SK-N-SH treated with all-trans-retinoic acid at 6 μM for 48 hours (cell line): ENCODE data around the gene ARL15.

ENCODE experiments used
- BACH2 ChIP-seq: fragments of 250-450 bp; sonication (Bioruptor Pico); IDR thresholded peaks from 2 replicates; pipeline ENCODE4 v1.9.0; 2021; ENCODE audit warnings: mild to moderate bottlenecking, borderline replicate concordance
- CREB5 ChIP-seq: fragments of 250-450 bp; sonication (Bioruptor Pico); IDR thresholded peaks from 2 replicates; pipeline ENCODE4 v1.5.1; 2020; ENCODE audit warnings: low read depth, mild to moderate bottlenecking, moderate library complexity
- ESRRG ChIP-seq: fragments of 250-450 bp; sonication (Bioruptor Pico); IDR thresholded peaks from 2 replicates; pipeline ENCODE4 v1.6.1; 2021; ENCODE audit warnings: mild to moderate bottlenecking
- GLIS3 ChIP-seq: fragments of 250-450 bp; sonication (Bioruptor Pico); IDR thresholded peaks from 2 replicates; pipeline ENCODE4 v1.5.0; 2020; ENCODE audit warnings: mild to moderate bottlenecking, moderate library complexity
- PPARA ChIP-seq: fragments of 250-450 bp; sonication (Bioruptor Pico); IDR thresholded peaks from 2 replicates; pipeline ENCODE4 v1.5.0; 2020; ENCODE audit warnings: mild to moderate bottlenecking, borderline replicate concordance
- RARB ChIP-seq: fragments of 250-450 bp; sonication (Bioruptor Pico); IDR thresholded peaks from 2 replicates; pipeline ENCODE4 v1.8.0; 2021; ENCODE audit warnings: mild to moderate bottlenecking, moderate library complexity
- TOX ChIP-seq: fragments of 250-450 bp; sonication (Bioruptor Pico); IDR thresholded peaks from 2 replicates; pipeline ENCODE4 v1.8.0; 2021; ENCODE audit warnings: mild to moderate bottlenecking, moderate library complexity, borderline replicate concordance
- ZFP30 ChIP-seq: fragments of 450-650 bp; formaldehyde crosslinking; IDR thresholded peaks from 2 replicates; pipeline ENCODE4 v1.5.0; 2022; ENCODE audit warnings: mild to moderate bottlenecking, moderate library complexity
- ZNF565 ChIP-seq: fragments of 450-650 bp; formaldehyde crosslinking; conservative IDR thresholded peaks from 2 replicates; pipeline ENCODE4 v1.5.0; 2020; ENCODE audit warnings: low read depth, mild to moderate bottlenecking, moderate library complexity
- ZNF70 ChIP-seq: fragments of 450-650 bp; formaldehyde crosslinking; IDR thresholded peaks from 2 replicates; pipeline ENCODE4 v1.5.0; 2020; ENCODE audit warnings: mild to moderate bottlenecking, moderate library complexity
- TF ChIP-seq, protein P1 (sequence below): fragments of 250-450 bp; sonication (Bioruptor Pico); IDR thresholded peaks from 2 replicates; pipeline ENCODE4 v1.5.0; 2020; ENCODE audit warnings: mild to moderate bottlenecking, moderate library complexity

DNA sequence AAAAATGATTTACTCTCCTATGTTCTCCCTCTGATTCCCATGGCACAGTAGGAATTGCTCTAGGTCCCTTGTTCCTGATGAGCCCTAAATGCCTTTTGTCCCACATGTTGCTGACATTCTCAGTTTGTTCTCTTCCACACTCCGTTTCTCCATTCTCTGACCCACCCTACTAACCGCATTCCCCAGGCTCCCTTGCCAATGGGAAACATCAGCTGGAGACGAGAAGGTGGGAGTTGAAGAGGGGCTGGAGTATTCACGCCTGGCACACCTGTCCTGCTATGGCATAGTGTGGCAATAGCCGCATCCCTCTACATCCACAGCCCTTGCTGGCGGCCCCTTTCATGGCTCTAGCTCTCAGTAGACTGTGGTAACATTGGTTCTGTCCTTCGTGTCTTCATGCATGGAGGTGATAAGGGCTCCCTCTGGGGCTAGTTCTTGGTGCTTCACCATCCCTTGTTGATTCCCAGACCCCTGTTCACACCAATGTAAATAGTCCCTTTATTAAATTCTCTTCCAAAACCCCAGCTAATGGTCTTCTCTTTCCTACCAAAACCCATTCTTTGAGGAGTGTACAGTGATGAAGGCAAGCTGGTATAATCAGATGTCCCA, 16.4 kb upstream of the ARL15 start:
- TF ChIP-seq, protein P1, sequence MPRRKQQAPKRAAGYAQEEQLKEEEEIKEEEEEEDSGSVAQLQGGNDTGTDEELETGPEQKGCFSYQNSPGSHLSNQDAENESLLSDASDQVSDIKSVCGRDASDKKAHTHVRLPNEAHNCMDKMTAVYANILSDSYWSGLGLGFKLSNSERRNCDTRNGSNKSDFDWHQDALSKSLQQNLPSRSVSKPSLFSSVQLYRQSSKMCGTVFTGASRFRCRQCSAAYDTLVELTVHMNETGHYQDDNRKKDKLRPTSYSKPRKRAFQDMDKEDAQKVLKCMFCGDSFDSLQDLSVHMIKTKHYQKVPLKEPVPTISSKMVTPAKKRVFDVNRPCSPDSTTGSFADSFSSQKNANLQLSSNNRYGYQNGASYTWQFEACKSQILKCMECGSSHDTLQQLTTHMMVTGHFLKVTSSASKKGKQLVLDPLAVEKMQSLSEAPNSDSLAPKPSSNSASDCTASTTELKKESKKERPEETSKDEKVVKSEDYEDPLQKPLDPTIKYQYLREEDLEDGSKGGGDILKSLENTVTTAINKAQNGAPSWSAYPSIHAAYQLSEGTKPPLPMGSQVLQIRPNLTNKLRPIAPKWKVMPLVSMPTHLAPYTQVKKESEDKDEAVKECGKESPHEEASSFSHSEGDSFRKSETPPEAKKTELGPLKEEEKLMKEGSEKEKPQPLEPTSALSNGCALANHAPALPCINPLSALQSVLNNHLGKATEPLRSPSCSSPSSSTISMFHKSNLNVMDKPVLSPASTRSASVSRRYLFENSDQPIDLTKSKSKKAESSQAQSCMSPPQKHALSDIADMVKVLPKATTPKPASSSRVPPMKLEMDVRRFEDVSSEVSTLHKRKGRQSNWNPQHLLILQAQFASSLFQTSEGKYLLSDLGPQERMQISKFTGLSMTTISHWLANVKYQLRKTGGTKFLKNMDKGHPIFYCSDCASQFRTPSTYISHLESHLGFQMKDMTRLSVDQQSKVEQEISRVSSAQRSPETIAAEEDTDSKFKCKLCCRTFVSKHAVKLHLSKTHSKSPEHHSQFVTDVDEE, result no peak
- no peak for TF ChIP-seq BACH2 (CRISPR knock-in tag)
- TF ChIP-seq RARB, result no peak
- no peak for TF ChIP-seq ZFP30
- no peak for TF ChIP-seq ESRRG
- TF ChIP-seq CREB5, result no peak
- no peak for TF ChIP-seq GLIS3 (CRISPR knock-in tag)
- no peak for TF ChIP-seq PPARA (CRISPR knock-in tag)
- no peak for TF ChIP-seq TOX (CRISPR knock-in tag)
- TF ChIP-seq ZNF565 (CRISPR knock-in tag), result no peak
- TF ChIP-seq ZNF70 (CRISPR knock-in tag), result no peak
